ENCODE data around the gene AMFR.
"Not testable (repeated sequence)": the region's sequence is repeated elsewhere in the genome, so short reads cannot be mapped to it uniquely, and the experiment has no call there.

Gene AMFR

DNA sequence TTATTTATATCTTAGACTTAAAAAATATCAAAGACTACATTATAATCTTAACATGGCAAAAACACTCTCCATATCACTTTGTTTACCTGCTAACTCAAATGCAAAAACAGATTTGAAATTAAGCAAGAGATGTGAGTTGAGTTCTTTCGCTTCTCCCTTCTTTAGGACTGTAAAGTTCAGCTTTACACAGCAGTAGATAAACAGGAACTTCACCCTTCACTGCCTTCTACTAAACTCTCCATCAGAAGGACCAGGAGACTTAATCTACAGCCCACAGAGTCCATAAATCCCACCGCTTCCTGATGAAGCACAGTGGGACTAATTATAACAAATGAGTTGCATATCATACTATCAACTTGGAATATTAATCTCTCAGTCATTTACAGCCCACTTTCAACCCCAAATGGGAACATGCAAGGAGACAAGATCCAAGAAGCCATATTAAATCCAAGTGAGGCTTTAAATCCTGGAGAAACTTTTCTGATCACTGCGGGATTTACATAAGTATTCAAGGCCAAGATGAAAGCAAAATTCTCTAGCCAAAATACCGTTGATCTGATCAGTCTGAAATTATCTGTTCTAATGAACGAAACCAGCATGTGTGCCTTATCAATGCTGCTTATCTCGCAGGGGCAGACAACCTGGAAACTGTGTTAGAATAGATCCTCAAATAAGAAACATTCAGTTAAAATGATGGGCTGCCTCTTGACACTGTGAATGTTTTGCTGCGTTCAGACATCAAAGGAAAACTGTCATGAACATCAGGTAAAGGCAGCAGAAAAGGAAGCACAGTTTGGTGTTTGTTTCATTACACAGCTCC is 1.6 kb downstream of the AMFR start:
- no peak for DNase-seq (ENCODE audit: low read depth in 2 of 2)

DNA sequence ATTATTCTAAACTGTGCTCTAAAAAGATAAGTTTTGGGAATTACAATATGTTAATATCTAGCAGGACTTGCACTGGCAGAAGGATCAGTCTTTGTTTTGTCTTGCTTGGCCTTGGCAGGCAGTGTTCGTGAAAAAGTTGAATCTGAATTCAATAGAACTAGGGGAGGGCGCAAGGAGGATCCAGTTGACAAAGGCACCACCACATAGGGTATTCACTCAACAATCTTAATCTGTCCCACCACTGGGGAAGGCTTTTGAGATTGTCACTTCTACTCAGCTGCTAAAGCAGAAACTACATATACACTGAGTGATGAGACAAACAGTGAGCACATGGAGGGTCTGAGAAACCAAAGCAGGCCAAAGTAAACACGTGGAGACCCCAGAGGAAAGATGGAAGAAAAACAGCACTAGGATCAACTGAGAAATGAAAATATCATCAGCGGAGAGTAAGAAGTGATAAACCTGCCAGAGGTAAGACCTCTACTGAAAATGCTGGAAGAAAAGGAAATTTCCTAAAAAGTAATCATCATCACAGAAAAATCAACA is 2.4 kb downstream of the AMFR start:
- DNase-seq (ENCODE audit: low read depth in 2 of 2) = no peak

DNA sequence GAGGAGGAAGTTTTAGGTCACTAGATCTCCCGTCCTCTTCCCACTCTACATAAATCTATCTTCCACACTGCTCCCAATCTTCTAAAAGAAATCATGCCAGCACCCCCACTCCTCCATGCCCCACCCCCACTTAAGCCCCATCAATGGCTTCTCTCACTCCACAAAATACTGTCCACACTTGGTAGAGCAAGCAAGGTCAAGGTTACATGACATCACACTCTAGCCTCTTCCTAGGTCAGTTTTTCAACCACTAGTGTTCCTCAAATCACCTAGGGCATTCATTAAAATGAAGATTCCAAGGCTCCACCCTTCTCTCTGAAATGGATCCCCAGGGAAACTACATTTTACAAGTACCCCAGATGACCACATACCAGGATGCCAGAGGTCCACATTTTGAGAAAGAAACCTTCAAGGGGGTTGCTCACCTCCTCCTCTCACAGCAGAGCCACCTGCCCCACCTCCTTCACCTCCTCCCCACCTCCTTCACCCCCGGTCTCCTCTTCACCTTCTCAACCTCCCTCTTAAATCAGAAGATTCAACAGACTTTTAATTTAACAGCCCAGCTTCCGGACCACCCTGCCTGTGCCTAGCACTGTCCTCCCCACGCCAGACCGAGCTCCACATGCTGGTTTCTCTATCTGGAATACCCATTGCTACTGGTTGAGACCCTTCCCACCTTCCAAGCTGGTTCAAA is 3.2 kb downstream of the AMFR start:
- no peak for DNase-seq (ENCODE audit: low read depth in 2 of 2)

DNA sequence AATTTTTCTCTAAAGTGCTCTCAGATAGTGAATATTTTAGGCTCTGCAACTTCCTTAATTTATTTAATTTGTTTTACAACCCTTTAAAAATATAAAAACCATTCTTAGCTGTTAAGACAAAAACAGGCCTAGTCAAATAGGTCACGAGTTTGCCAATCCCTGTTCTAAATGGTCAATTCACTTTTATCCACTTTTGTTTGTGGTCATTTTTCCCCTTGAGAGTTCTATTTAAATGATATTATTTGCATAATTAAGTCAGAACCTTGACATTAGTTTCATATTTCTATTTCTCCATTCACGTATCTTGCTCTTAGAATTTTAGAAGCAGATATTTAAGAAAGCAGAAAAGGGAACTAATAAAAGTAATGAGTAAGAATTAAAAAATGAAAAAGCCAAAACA is 4.0 kb downstream of the AMFR start:
- no peak for DNase-seq (ENCODE audit: low read depth in 2 of 2)

GRCh38 chr16:56420613-56421012 is 4.7 kb downstream of the AMFR start:
- DNase-seq (ENCODE audit: low read depth in 2 of 2) = no peak

GRCh38 chr16:56419740-56420548 is 5.4 kb downstream of the AMFR start:
- DNase-seq (ENCODE audit: low read depth in 2 of 2) = no peak

DNA sequence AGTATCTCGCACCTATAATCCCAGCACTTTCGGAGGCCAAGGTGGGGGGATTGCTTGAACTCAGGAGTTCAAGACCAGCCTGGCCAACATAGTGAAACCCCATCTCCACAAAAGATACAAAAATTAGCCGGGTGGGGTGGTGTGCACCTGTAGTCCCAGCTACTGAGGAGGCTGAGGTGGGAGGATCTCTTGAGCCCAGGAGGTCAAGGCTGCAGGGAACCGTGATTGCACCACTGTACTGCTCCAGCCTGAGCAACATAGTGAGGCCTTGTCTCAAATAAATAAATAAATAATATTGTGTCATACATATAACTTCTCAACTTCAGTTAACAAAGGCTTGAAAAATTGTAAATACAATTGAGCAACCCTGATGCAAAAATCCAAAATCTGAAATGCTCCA is 8.2 kb downstream of the AMFR start:
- no peak for DNase-seq (ENCODE audit: low read depth in 2 of 2)

- no peak for DNase-seq (ENCODE audit: low read depth in 2 of 2)
Measured at GRCh38 chr16:56415875-56416274, 9.5 kb downstream of the AMFR start.

DNA sequence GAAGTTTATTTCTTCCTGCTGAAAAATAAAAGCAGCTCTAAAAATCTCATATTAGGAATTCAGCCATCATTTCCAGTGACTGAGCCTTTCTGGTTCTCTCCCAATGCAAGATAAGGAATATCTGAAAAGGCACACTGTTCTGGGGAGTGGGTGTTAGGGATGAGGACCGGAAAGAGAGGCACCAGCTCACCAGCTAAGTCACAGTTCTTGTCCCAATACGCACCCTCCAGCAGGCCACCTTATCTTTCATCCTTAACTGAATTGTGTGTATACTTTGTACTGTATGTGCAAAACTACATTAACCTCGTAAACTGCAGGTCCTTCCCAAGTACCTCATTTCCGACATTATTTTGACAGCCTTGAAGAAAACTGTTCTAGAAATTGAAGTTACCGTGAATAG is 11.0 kb downstream of the AMFR start:
- no peak for DNase-seq (ENCODE audit: low read depth in 2 of 2)

GRCh38 chr16:56413381-56413780 is 12.0 kb downstream of the AMFR start:
- DNase-seq (ENCODE audit: low read depth in 2 of 2) = no peak

- DNase-seq (ENCODE audit: low read depth in 2 of 2) = no peak
Measured at GRCh38 chr16:56411624-56412023, 13.7 kb downstream of the AMFR start.

GRCh38 chr16:56411123-56411522 is 14.2 kb downstream of the AMFR start:
- no peak for DNase-seq (ENCODE audit: low read depth in 2 of 2)

DNA sequence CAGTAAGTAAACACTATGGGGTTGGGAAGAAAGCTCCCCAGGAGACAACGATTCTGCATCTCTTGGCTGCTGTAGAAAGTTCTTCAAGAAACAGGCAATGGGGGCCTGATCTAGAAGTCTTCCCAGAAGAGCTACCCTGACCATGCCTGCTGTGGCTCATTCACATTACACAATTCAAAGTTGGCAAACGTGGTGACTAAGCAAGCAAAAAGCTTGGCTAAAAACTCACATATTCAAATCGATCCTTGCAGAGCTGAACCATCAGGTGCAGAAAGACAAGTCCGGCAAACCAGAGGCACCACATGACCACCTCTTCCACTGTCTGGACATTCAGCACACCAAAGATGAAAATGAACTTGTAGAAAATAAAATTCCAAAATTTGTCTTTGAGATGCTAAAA is 16.1 kb downstream of the AMFR start:
- no peak for DNase-seq (ENCODE audit: low read depth in 2 of 2)

- DNase-seq (ENCODE audit: low read depth in 2 of 2) = no peak
Measured at GRCh38 chr16:56408379-56409098, 16.8 kb downstream of the AMFR start.

DNA sequence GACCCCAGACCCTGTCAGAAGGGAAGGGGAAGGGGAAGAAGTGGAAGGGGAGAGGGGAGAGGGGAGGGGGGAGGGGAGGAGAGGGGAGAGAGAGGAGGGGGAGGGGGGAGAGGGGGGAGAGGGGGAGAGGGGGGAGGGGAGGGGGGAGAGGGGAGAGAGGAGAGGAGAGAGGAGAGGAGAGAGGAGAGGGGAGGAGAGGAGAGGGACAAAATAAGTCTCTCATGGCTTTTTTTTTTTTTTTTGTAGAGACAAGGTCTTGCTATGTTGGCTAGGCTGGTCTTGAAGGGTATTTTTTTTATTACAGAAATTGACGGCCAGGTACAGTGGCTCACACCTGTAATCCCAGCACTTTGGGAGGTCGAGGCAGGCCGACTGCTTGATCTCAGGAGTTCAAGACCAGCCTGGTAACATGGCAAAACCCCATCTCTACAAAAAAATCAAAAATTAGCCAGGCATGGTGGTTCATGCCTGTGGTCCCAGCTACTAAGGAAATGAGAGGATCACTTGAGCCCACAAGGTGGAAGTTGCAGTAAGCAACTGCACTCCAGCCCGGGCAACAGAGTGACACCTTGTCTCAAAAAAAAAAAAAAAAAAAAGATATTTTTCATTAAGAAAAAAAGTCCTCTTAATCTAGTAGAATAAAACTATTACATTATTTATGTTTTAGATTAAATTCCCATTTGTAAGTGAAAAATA is 19.2 kb downstream of the AMFR start:
- no peak for DNase-seq (ENCODE audit: low read depth in 2 of 2)

- DNase-seq (ENCODE audit: low read depth in 2 of 2) = no peak
Measured at GRCh38 chr16:56401482-56401881, 23.9 kb downstream of the AMFR start.

DNA sequence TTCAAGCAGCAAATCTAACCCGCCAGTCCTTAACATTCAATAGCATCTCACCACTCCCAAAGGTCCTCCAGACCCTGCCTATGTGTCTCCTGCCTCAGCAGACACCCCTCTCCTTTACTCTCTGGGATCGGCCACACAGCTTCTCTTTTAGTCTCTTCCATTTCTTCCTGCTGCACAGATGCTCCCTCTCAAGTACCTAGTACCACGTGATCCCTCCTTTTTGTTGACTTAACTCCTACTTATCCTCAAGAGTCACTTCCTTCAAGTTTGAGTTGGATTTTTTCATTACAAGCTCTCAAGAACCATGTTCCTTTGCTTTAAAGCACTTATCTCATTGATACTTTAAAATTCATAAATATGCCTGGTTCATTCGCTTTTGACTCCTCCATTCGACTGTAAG is 24.9 kb downstream of the AMFR start:
- DNase-seq (ENCODE audit: low read depth in 2 of 2) = no peak

DNA sequence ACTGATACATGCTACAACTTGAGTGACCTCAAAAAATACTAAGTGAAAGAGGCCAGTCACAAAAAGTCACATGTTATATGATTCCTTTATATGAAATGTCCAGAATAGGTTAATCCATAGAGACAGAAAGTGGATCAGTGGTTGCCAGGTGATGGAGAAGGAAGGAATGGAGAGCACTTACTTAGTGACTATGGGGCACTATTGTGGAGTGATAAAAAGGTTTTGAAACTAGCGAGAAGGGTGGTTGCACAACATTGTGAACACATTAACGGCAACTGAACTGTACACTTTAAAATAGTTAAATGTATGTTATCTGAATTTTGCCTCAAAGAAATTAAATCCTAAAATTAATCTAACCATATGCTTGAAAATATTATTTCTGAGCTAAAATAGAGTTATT is 25.9 kb downstream of the AMFR start:
- no peak for DNase-seq (ENCODE audit: low read depth in 2 of 2)

DNA sequence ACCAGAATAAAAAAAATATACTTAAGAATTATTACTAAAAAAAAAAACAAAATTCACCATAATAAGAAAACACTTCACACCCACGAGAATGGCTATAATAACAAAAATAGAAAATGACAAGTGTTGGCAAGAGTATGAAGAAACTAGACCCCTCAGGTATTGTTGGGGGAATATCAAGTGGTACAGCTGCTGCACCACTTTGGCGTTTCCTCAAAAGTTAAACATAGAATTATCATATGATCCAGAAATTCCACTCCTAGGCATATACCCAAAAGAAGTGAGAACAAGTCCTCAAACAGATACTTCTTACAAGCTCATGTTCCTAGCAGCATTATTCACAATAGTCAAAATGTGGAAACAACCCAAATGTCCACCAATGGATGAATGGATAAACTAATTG is 26.3 kb downstream of the AMFR start:
- no peak for DNase-seq (ENCODE audit: low read depth in 2 of 2)

GRCh38 chr16:56396724-56397123 is 28.6 kb downstream of the AMFR start:
- DNase-seq (ENCODE audit: low read depth in 2 of 2) = not testable (repeated sequence)

- DNase-seq (ENCODE audit: low read depth in 2 of 2) = peak; percentile 85 to 88
Measured at GRCh38 chr16:56389554-56389953, 35.8 kb downstream of the AMFR start.

Measured in fibroblast of skin of left quadriceps (primary cell).